Left ventricle myocardium inferior (tissue), 1 donor: ENCODE data around the gene POLRMT. TPM values are rescaled to one million over a fixed set of nuclear protein-coding genes. Genes with fewer than 3 reads are reported as not detected.

Source experiments
- DNase-seq: peaks from one replicate; pipeline ENCODE4 v3.0.0-alpha.2; 2020
- H3K27ac ChIP-seq: fragments of 200-600 bp; replicated peaks from 2 replicates; pipeline ENCODE4 v1.8.0; 2021
- H3K27me3 ChIP-seq: fragments of 200-600 bp; 2 replicates; pipeline ENCODE4 v1.8.0; 2021; ENCODE audit warnings: low read depth
- H3K36me3 ChIP-seq: fragments of 200-600 bp; 2 replicates; pipeline ENCODE4 v1.8.0; 2021
- H3K4me1 ChIP-seq: fragments of 200-600 bp; 2 replicates; pipeline ENCODE4 v1.8.0; 2021
- H3K4me3 ChIP-seq: fragments of 200-600 bp; 2 replicates; pipeline ENCODE4 v1.8.0; 2021; ENCODE audit warnings: mild to moderate bottlenecking, moderate library complexity
- H3K9me3 ChIP-seq: fragments of 200-600 bp; replicated peaks from 2 replicates; pipeline ENCODE4 v1.8.0; 2021
- intact Hi-C: fragments of 100-400 bp; cut with micrococcal nuclease; formaldehyde crosslinking; loops from one replicate; pipeline ENCODE4 v1.11.0; 2022
- total RNA-seq: library from RNA; stranded (reverse); fragmentation: NEBNext Ultra II Directional; extraction: Animal tissue kit (Norgen Biotek cat#: 25700); gene quantifications from one replicate; pipeline ENCODE4 v1.2.1, GENCODE V29; 2021
- TF ChIP-seq, protein P1 (sequence below): fragments of 200-600 bp; IDR thresholded peaks from 2 replicates; pipeline ENCODE4 v1.8.0; 2021; ENCODE audit warnings: antibody characterized with exemption, mild to moderate bottlenecking, borderline replicate concordance
- donor health status: DM: no; HTN: yes; CAD: no; lungs with severe emphysema.

POLRMT gene
- total RNA-seq, 1 donor from 2014 or later: 54.3 TPM

GRCh38 chr19:591099-591958 lies 42.0 kb downstream of the POLRMT start:
- no peak overlapping the region for H3K27ac ChIP-seq
- DNase-seq: no peak
- peaks cover 36% of the 10 kb centered on the region for H3K4me1 ChIP-seq
- H3K9me3 ChIP-seq: no peaks in the 10 kb centered on the region
- peaks cover 65% of the 10 kb centered on the region for H3K27me3 ChIP-seq
- H3K36me3 ChIP-seq: no peaks in the 10 kb centered on the region
- TF ChIP-seq, protein P1, sequence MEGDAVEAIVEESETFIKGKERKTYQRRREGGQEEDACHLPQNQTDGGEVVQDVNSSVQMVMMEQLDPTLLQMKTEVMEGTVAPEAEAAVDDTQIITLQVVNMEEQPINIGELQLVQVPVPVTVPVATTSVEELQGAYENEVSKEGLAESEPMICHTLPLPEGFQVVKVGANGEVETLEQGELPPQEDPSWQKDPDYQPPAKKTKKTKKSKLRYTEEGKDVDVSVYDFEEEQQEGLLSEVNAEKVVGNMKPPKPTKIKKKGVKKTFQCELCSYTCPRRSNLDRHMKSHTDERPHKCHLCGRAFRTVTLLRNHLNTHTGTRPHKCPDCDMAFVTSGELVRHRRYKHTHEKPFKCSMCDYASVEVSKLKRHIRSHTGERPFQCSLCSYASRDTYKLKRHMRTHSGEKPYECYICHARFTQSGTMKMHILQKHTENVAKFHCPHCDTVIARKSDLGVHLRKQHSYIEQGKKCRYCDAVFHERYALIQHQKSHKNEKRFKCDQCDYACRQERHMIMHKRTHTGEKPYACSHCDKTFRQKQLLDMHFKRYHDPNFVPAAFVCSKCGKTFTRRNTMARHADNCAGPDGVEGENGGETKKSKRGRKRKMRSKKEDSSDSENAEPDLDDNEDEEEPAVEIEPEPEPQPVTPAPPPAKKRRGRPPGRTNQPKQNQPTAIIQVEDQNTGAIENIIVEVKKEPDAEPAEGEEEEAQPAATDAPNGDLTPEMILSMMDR: no peak
- intact Hi-C loops: no loop called here
- peak overlapping the region; percentile 60 for H3K4me3 ChIP-seq

GRCh38 chr19:590750-591098 lies 42.6 kb downstream of the POLRMT start:
- Histone ChIP-seq H3K36me3 (no peaks in the 10 kb centered on the region), H3K4me3 (peak overlapping the region; percentile 60), H3K27ac (no peak overlapping the region), H3K4me1 (peaks cover 36% of the 10 kb centered on the region), H3K27me3 (peaks cover 70% of the 10 kb centered on the region), H3K9me3 (no peaks in the 10 kb centered on the region)
- TF ChIP-seq, protein P1: no peak
- DNase-seq: no peak
- intact Hi-C loops: no loop called here

GRCh38 chr19:590396-590745 lies 43.0 kb downstream of the POLRMT start:
- H3K36me3 ChIP-seq: no peaks in the 10 kb centered on the region
- TF ChIP-seq, protein P1: no peak
- H3K27ac ChIP-seq: no peak overlapping the region
- intact Hi-C loops: no loop called here
- peak overlapping the region; percentile 60 for H3K4me3 ChIP-seq
- DNase-seq: no peak
- H3K9me3 ChIP-seq: no peaks in the 10 kb centered on the region
- peaks cover 72% of the 10 kb centered on the region for H3K27me3 ChIP-seq
- H3K4me1 ChIP-seq: peaks cover 36% of the 10 kb centered on the region

GRCh38 chr19:589693-590395 lies 43.5 kb downstream of the POLRMT start, which contains the start of gene HCN2:
HCN2 (plus strand) TSS chr19:589881; CDS start chr19:589946, 65 bp downstream.
- TF ChIP-seq, protein P1: no peak
- intact Hi-C loops: no loop called here
- H3K36me3 ChIP-seq: no peaks in the 10 kb centered on the region
- H3K4me3 ChIP-seq: peak within 1 kb of the TSS; percentile 60
- H3K27me3 ChIP-seq: peaks cover 72% of the 10 kb centered on the region
- no peaks in the 10 kb centered on the region for H3K9me3 ChIP-seq
- peak within 1 kb of the TSS; percentile 64 for H3K27ac ChIP-seq
- peaks cover 36% of the 10 kb centered on the region for H3K4me1 ChIP-seq
- DNase-seq: no peak

DNA sequence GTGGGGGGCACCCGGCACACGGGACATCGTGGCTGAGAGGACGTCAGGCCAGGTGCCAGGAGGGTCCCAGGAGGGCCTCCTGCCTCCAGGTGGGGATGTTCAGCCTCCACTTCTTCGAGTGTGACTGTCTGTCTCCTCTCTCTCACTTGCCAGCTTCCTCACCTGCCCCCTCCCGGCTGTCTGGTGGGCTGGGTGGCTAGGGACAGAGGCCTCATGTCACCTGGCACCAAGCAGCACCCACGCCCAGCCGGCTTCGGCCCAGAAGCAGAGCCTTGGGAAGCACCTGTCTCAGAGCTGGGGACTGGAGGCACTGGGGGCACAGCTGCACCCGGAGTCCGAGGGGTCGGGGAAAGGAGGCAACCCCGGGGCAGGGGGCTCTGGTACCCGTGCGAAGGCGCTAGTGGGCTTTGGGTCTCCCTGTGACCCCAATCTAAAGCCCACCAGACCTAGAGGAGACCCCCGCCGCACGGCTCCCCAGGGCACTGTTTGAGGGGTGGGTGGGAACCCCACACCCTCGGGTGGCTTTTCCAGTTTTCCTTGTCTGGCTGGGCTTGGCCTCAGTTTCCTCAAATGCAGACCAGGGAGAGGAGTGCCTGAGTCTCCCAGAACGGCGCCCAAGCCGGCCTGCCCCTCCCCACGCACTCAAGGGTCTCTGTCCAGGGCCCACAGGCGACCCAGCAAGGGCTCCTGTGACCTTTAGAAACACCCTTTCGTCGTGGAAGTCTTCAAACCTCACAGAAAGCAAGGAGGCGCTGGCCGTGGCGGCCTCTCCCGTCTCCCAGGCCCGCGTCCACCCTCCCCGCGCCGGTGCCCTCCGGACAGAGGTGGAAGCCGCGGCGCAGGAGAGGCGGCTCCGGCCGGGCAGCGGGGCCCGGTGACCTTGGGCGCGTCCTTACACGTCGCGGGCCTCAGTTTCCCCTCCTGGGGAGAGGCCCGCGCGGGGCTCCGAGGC lies 44.3 kb downstream of the POLRMT start:
- Histone ChIP-seq H3K4me3 (peak overlapping the region; percentile 56), H3K36me3 (no peaks in the 10 kb centered on the region), H3K27me3 (peaks cover 72% of the 10 kb centered on the region), H3K4me1 (peaks cover 41% of the 10 kb centered on the region), H3K9me3 (no peaks in the 10 kb centered on the region), H3K27ac (peak overlapping the region; percentile 64)
- TF ChIP-seq, protein P1: no peak
- intact Hi-C loops: no loop called here
- no peak for DNase-seq
